ENCODE data around the gene ZNF611. TPM values are rescaled to one million over a fixed set of nuclear protein-coding genes. Genes with fewer than 3 reads are reported as not detected.

ZNF611 gene
- total and polyA plus RNA-seq, 10 of the 15 experiments (the other 5 are each of a cell fraction or from before 2014, with no cell fraction given): 1.4 to 16.8 (median 7.6) TPM

GRCh38 chr19:52742516-52742915, 7.7 kb upstream of the ZNF611 start:
- H3K4me2 ChIP-seq (ENCODE audit: control insufficient read depth, insufficient read depth): no peak overlapping the region
- no peaks in the 10 kb centered on the region for H3K27me3 ChIP-seq (replicated peaks in 1 of 2; ENCODE audit: control insufficient read depth in 2 of 2, insufficient read depth in 2 of 2, low read length in 1 of 2)
- no peak overlapping the region for H2AFZ ChIP-seq (ENCODE audit: control insufficient read depth, low read depth, low read length)
- no peak overlapping the region for H3K9ac ChIP-seq (ENCODE audit: control insufficient read depth, insufficient read depth, low read length)
- ChIA-PET CTCF (no interaction called here), RAD21 (ENCODE audit: unreplicated experiment) (no interaction called here), SMC1A (ENCODE audit: uncharacterized antibody, unreplicated experiment) (no interaction called here), POLR2A (no interaction called here)
- no peak overlapping the region for H3K4me3 ChIP-seq
- FAIRE-seq (no peak), ATAC-seq (no peak), DNase-seq (ENCODE audit: low read depth, low spot score) (no peak)
- H3K4me1 ChIP-seq (ENCODE audit: control insufficient read depth, insufficient read depth, low read length): no peaks in the 10 kb centered on the region
- H3K79me2 ChIP-seq (ENCODE audit: control insufficient read depth, insufficient read depth, low read length): no peaks in the 10 kb centered on the region
- WGBS (ENCODE audit: insufficient coverage, insufficient replicate concordance, low lambda C conversion rate, missing lambda C conversion rate): 25% methylated on average over 3 of the region's 3 CpGs
- H3K9me3 ChIP-seq (replicated peaks; ENCODE audit: control insufficient read depth, insufficient read depth, low read length): no peaks in the 10 kb centered on the region; the same call in 2 of the 3 replicates
- in situ Hi-C loops (cut with MboI) (no loop called here), intact Hi-C loops (cut with micrococcal nuclease; ENCODE audit: unreplicated experiment) (loop anchor here (10.0 kb wide), 1 partner anchor 398 kb away; no protein-coding TSS in a partner anchor)
- no TSS peak for BruUV-seq (replicated peaks)
- no peaks in the 10 kb centered on the region for H4K20me1 ChIP-seq (ENCODE audit: control insufficient read depth, insufficient read depth)
- H3K27ac ChIP-seq (ENCODE audit: control insufficient read depth, insufficient read depth): no peak overlapping the region
- no peaks in the 10 kb centered on the region for H3K36me3 ChIP-seq (ENCODE audit: control insufficient read depth in 2 of 2, insufficient read depth in 2 of 2, low read length in 1 of 2)
- TF ChIP-seq PRDM15 (CRISPR knock-in tag; IDR thresholded peaks at IDR 0.05) (no peak), PAX8 (IDR thresholded peaks at IDR 0.05) (no peak), JUNB (IDR thresholded peaks at IDR 0.05) (no peak), RBBP5 (conservative IDR thresholded peaks at IDR 0.05) (no peak), RAD21 (IDR thresholded peaks at IDR 0.05; ENCODE audit: insufficient read depth, low read depth, low read length) (no peak), RUNX3 (IDR thresholded peaks at IDR 0.05; ENCODE audit: low read length) (peak; percentile 37; the same call in 1 of the 2 replicates), GABPA (IDR thresholded peaks at IDR 0.05; ENCODE audit: low read depth) (no peak), BCLAF1 (IDR thresholded peaks at IDR 0.05) (no peak), GATAD2B (conservative IDR thresholded peaks at IDR 0.05; ENCODE audit: low read depth) (no peak), MAX (IDR thresholded peaks at IDR 0.05; ENCODE audit: low read depth, low read length) (no peak), SMAD1 (IDR thresholded peaks at IDR 0.05; ENCODE audit: low read depth, partially characterized antibody) (no peak), YBX1 (IDR thresholded peaks at IDR 0.05) (no peak), SMARCA5 (IDR thresholded peaks at IDR 0.05) (no peak), KAT2A (conservative IDR thresholded peaks at IDR 0.05; ENCODE audit: control insufficient read depth, low read depth, low read length) (no peak), IKZF2 (IDR thresholded peaks at IDR 0.05) (no peak)
- TF ChIP-seq, protein P1, sequence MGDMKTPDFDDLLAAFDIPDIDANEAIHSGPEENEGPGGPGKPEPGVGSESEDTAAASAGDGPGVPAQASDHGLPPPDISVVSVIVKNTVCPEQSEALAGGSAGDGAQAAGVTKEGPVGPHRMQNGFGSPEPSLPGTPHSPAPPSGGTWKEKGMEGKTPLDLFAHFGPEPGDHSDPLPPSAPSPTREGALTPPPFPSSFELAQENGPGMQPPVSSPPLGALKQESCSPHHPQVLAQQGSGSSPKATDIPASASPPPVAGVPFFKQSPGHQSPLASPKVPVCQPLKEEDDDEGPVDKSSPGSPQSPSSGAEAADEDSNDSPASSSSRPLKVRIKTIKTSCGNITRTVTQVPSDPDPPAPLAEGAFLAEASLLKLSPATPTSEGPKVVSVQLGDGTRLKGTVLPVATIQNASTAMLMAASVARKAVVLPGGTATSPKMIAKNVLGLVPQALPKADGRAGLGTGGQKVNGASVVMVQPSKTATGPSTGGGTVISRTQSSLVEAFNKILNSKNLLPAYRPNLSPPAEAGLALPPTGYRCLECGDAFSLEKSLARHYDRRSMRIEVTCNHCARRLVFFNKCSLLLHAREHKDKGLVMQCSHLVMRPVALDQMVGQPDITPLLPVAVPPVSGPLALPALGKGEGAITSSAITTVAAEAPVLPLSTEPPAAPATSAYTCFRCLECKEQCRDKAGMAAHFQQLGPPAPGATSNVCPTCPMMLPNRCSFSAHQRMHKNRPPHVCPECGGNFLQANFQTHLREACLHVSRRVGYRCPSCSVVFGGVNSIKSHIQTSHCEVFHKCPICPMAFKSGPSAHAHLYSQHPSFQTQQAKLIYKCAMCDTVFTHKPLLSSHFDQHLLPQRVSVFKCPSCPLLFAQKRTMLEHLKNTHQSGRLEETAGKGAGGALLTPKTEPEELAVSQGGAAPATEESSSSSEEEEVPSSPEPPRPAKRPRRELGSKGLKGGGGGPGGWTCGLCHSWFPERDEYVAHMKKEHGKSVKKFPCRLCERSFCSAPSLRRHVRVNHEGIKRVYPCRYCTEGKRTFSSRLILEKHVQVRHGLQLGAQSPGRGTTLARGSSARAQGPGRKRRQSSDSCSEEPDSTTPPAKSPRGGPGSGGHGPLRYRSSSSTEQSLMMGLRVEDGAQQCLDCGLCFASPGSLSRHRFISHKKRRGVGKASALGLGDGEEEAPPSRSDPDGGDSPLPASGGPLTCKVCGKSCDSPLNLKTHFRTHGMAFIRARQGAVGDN (IDR thresholded peaks at IDR 0.05): peak; percentile 82
